T-helper 1 cell treated with Interleukin-12 subunit alpha and Interleukin-12 subunit beta and Interleukin-4 antibody, amounts not matched to agents 30 ng/mL and 1 ng/mL, for 36 hours (primary cell): ENCODE data around the gene PRPF4. TPM values are rescaled to one million over a fixed set of nuclear protein-coding genes. Genes with fewer than 3 reads are reported as not detected.

Source experiments
- intact Hi-C: fragments of 100-400 bp; cut with micrococcal nuclease; formaldehyde crosslinking; loops from one replicate; pipeline ENCODE4 v1.15.1; 2024
- total RNA-seq: library from RNA; stranded (reverse); gene quantifications from 2 replicates; pipeline ENCODE4 v1.2.3, GENCODE V29; 2022

The PRPF4 gene
- total RNA-seq, 1 donor from 2014 or later = 34.8 TPM

- intact Hi-C loops = no loop called here
Measured at GRCh38 chr9:113310538-113310937, 35.1 kb downstream of the PRPF4 start.

- intact Hi-C loops = no loop called here
Measured at GRCh38 chr9:113311961-113312360, 36.5 kb downstream of the PRPF4 start.

GRCh38 chr9:113313261-113313660 lies 37.8 kb downstream of the PRPF4 start:
- intact Hi-C loops = no loop called here

GRCh38 chr9:113315231-113315630 lies 39.8 kb downstream of the PRPF4 start:
- intact Hi-C loops = no loop called here

GRCh38 chr9:113316030-113316429 lies 40.6 kb downstream of the PRPF4 start:
- intact Hi-C loops = no loop called here

GRCh38 chr9:113317777-113318176 lies 42.3 kb downstream of the PRPF4 start:
- intact Hi-C loops = no loop called here

GRCh38 chr9:113319054-113319453 lies 43.6 kb downstream of the PRPF4 start:
- intact Hi-C loops = no loop called here

- intact Hi-C loops = no loop called here
Measured at GRCh38 chr9:113320051-113320450, 44.6 kb downstream of the PRPF4 start.

GRCh38 chr9:113322671-113323070 lies 47.2 kb downstream of the PRPF4 start:
- intact Hi-C loops = no loop called here

GRCh38 chr9:113326230-113326629 lies 50.8 kb downstream of the PRPF4 start:
- intact Hi-C loops = no loop called here

GRCh38 chr9:113328045-113328782 lies 52.8 kb downstream of the PRPF4 start:
- intact Hi-C loops = no loop called here

GRCh38 chr9:113331780-113332179 lies 56.3 kb downstream of the PRPF4 start:
- intact Hi-C loops = no loop called here

- intact Hi-C loops = no loop called here
Measured at GRCh38 chr9:113337714-113338113, 62.3 kb downstream of the PRPF4 start.

- intact Hi-C loops = loop anchor here (1.0 to 10.0 kb wide), 9 partner anchors 9 to 1045 kb away; partner anchors contain the start of genes AKNA, ALAD, BSPRY and C9orf43
Measured at GRCh38 chr9:113340011-113340699, 64.7 kb downstream of the PRPF4 start, which contains the start of gene WDR31. TSS of gene WDR31 (minus strand) at chr9:113340275. CDS start at chr9:113332022, 8,253 bp downstream.

- intact Hi-C loops = loop anchor here (5.0 to 10.0 kb wide), 3 partner anchors 190 to 1043 kb away; partner anchors contain the start of genes AKNA and SLC31A2
Measured at GRCh38 chr9:113341712-113342410, 66.4 kb downstream of the PRPF4 start.

Other genes starting within 250 kb of the PRPF4 start
- gene ZFP37, start 218.9 kb upstream of the PRPF4 start, total RNA-seq = 0.10 and 0.15 TPM in 2 replicates
- 5.0 and 5.2 TPM in 2 replicates for gene SLC31A2, start 124.7 kb upstream of the PRPF4 start, total RNA-seq
- 41.0 and 43.7 TPM in 2 replicates for gene FKBP15, start 54.4 kb upstream of the PRPF4 start, total RNA-seq
- gene SLC31A1, start 54.1 kb upstream of the PRPF4 start, total RNA-seq = 9.4 and 9.5 TPM in 2 replicates
- gene CDC26, start 86 bp upstream of the PRPF4 start, total RNA-seq = 35.7 and 37.5 TPM in 2 replicates
- gene RNF183, start 27.7 kb downstream of the PRPF4 start, total RNA-seq = 0.34 TPM in 1 of 2 replicates, not detected in the other
- gene WDR31, start 64.6 kb downstream of the PRPF4 start, total RNA-seq = 1.2 and 2.0 TPM in 2 replicates
- gene BSPRY, start 73.9 kb downstream of the PRPF4 start, total RNA-seq = 10.9 and 11.4 TPM in 2 replicates
- gene HDHD3, start 101.3 kb downstream of the PRPF4 start, total RNA-seq = 21.0 and 22.3 TPM in 2 replicates
- 32.0 and 34.7 TPM in 2 replicates for gene ALAD, start 125.6 kb downstream of the PRPF4 start, total RNA-seq
- 75.7 and 77.1 TPM in 2 replicates for gene POLE3, start 135.0 kb downstream of the PRPF4 start, total RNA-seq
- gene C9orf43, start 135.1 kb downstream of the PRPF4 start, total RNA-seq = 0.22 and 0.49 TPM in 2 replicates
- 31.2 and 35.9 TPM in 2 replicates for gene RGS3, start 188.1 kb downstream of the PRPF4 start, total RNA-seq